HUES6 (cell line): ENCODE measurements around the gene SORBS2.
"Not testable (repeated sequence)": the region's sequence is repeated elsewhere in the genome, so short reads cannot be mapped to it uniquely, and the experiment has no call there.

Experiments used
- H3K27ac ChIP-seq: 2 replicates; pipeline ENCODE4 v1.7.0; 2013; ENCODE audit warnings: low read depth, mild to moderate bottlenecking, low read length, inconsistent platforms
- H3K27me3 ChIP-seq: 2 replicates; pipeline ENCODE4 v1.6.1; 2013; ENCODE audit warnings: low read length; ENCODE audit not compliant: control insufficient read depth, insufficient read depth
- H3K36me3 ChIP-seq: 2 replicates; pipeline ENCODE4 v1.6.1; 2013; ENCODE audit warnings: low read length; ENCODE audit not compliant: control insufficient read depth, insufficient read depth
- H3K4me1 ChIP-seq: 2 replicates; pipeline ENCODE4 v1.6.1; 2013; ENCODE audit warnings: low read length; ENCODE audit not compliant: control insufficient read depth, insufficient read depth
- H3K4me3 ChIP-seq: 2 replicates; pipeline ENCODE4 v1.5.1; 2013; ENCODE audit warnings: low read depth, low read length
- H3K9ac ChIP-seq: one replicate; pipeline ENCODE4 v1.6.1; 2013; ENCODE audit warnings: mild to moderate bottlenecking, low read length
- H3K9me3 ChIP-seq: 2 replicates; pipeline ENCODE4 v1.6.1; 2013; ENCODE audit warnings: low read depth, low read length; ENCODE audit not compliant: control insufficient read depth, insufficient read depth

SORBS2 gene

GRCh38 chr4:185811509-185812364, at the start of gene SORBS2:
Gene SORBS2 (minus strand): TSS chr4:185812194. CDS start chr4:185690571, 121,623 bp downstream.
- Histone ChIP-seq H3K36me3 (no peaks in the 10 kb centered on the region), H3K9me3 (no peaks in the 10 kb centered on the region), H3K4me3 (peak within 1 kb of the TSS; percentile 15; the same call in 1 of the 2 replicates), H3K27me3 (no peaks in the 10 kb centered on the region), H3K9ac (no peak within 1 kb of the TSS), H3K4me1 (peaks cover 22% of the 10 kb centered on the region), H3K27ac (no peak within 1 kb of the TSS)

GRCh38 chr4:185859111-185859510, 47.1 kb upstream of the SORBS2 start:
- no peaks in the 10 kb centered on the region; the same call in 1 of the 2 replicates for H3K36me3 ChIP-seq
- H3K27me3 ChIP-seq: no peaks in the 10 kb centered on the region
- H3K4me1 ChIP-seq: no peaks in the 10 kb centered on the region
- peaks cover 46% of the 10 kb centered on the region for H3K9me3 ChIP-seq
- no peak overlapping the region for H3K9ac ChIP-seq
- H3K4me3 ChIP-seq: no peak overlapping the region
- no peak overlapping the region for H3K27ac ChIP-seq

- not testable (repeated sequence) for H3K27me3 ChIP-seq, H3K4me3 ChIP-seq, H3K9ac ChIP-seq, H3K27ac ChIP-seq, H3K4me1 ChIP-seq, H3K36me3 ChIP-seq
- H3K9me3 ChIP-seq: peaks cover 46% of the 10 kb centered on the region
Observed at GRCh38 chr4:185857561-185857960, 45.6 kb upstream of the SORBS2 start.

GRCh38 chr4:185853841-185854240, 41.8 kb upstream of the SORBS2 start:
- no peak overlapping the region for H3K27ac ChIP-seq
- H3K4me3 ChIP-seq: no peak overlapping the region
- no peaks in the 10 kb centered on the region for H3K4me1 ChIP-seq
- peaks cover 54% of the 10 kb centered on the region for H3K9me3 ChIP-seq
- H3K36me3 ChIP-seq: no peaks in the 10 kb centered on the region; the same call in 1 of the 2 replicates
- no peaks in the 10 kb centered on the region for H3K27me3 ChIP-seq
- no peak overlapping the region for H3K9ac ChIP-seq

- Histone ChIP-seq H3K27ac (no peak overlapping the region), H3K27me3 (no peaks in the 10 kb centered on the region), H3K4me1 (peaks cover 3% of the 10 kb centered on the region), H3K36me3 (no peaks in the 10 kb centered on the region), H3K9ac (no peak overlapping the region), H3K4me3 (no peak overlapping the region), H3K9me3 (peaks cover 47% of the 10 kb centered on the region)
Observed at GRCh38 chr4:185852961-185853360, 41.0 kb upstream of the SORBS2 start.

- Histone ChIP-seq H3K4me3 (no peak overlapping the region), H3K36me3 (no peaks in the 10 kb centered on the region), H3K27ac (no peak overlapping the region), H3K9ac (no peak overlapping the region), H3K9me3 (peaks cover 37% of the 10 kb centered on the region), H3K27me3 (no peaks in the 10 kb centered on the region), H3K4me1 (peaks cover 14% of the 10 kb centered on the region)
Observed at GRCh38 chr4:185849664-185850550, 37.9 kb upstream of the SORBS2 start.

GRCh38 chr4:185847352-185848097, 35.5 kb upstream of the SORBS2 start:
- Histone ChIP-seq H3K9me3 (peaks cover 39% of the 10 kb centered on the region), H3K27me3 (no peaks in the 10 kb centered on the region), H3K27ac (peak overlapping the region; percentile 34; the same call in 1 of the 2 replicates), H3K4me1 (peaks cover 14% of the 10 kb centered on the region), H3K36me3 (no peaks in the 10 kb centered on the region), H3K9ac (peak overlapping the region; percentile 74), H3K4me3 (peak overlapping the region; percentile 29; the same call in 1 of the 2 replicates)

- Histone ChIP-seq H3K9ac (no peak overlapping the region), H3K27me3 (no peaks in the 10 kb centered on the region), H3K36me3 (no peaks in the 10 kb centered on the region), H3K9me3 (peaks cover 38% of the 10 kb centered on the region), H3K27ac (peak overlapping the region; percentile 34; the same call in 1 of the 2 replicates), H3K4me1 (peaks cover 14% of the 10 kb centered on the region), H3K4me3 (no peak overlapping the region)
Observed at GRCh38 chr4:185846505-185847150, 34.6 kb upstream of the SORBS2 start.

GRCh38 chr4:185845966-185846365, 34.0 kb upstream of the SORBS2 start:
- Histone ChIP-seq H3K27me3 (no peaks in the 10 kb centered on the region), H3K27ac (no peak overlapping the region), H3K4me3 (no peak overlapping the region), H3K9me3 (peaks cover 34% of the 10 kb centered on the region), H3K36me3 (no peaks in the 10 kb centered on the region), H3K9ac (no peak overlapping the region), H3K4me1 (peaks cover 20% of the 10 kb centered on the region)

- no peaks in the 10 kb centered on the region for H3K36me3 ChIP-seq
- H3K4me3 ChIP-seq: no peak overlapping the region
- H3K4me1 ChIP-seq: peaks cover 48% of the 10 kb centered on the region
- H3K27ac ChIP-seq: 0 out of 2 replicates have a peak overlapping the region, but pooled peaks have one; percentile 47
- no peak overlapping the region for H3K9ac ChIP-seq
- peaks cover 15% of the 10 kb centered on the region for H3K9me3 ChIP-seq
- H3K27me3 ChIP-seq: no peaks in the 10 kb centered on the region
Observed at GRCh38 chr4:185841451-185841850, 29.5 kb upstream of the SORBS2 start.
